GM18517 (cell line): ENCODE results near the gene NR1H4.
"Not testable (repeated sequence)": the region's sequence is repeated elsewhere in the genome, so short reads cannot be mapped to it uniquely, and the experiment has no call there.

Source experiments
- ATAC-seq: cut with Tn5 transposase; IDR thresholded peaks from one replicate; pipeline ENCODE4 v1.9.1; 2021; ENCODE audit warnings: mild to moderate bottlenecking, moderate library complexity; ENCODE audit not compliant: unreplicated experiment

The NR1H4 gene

DNA sequence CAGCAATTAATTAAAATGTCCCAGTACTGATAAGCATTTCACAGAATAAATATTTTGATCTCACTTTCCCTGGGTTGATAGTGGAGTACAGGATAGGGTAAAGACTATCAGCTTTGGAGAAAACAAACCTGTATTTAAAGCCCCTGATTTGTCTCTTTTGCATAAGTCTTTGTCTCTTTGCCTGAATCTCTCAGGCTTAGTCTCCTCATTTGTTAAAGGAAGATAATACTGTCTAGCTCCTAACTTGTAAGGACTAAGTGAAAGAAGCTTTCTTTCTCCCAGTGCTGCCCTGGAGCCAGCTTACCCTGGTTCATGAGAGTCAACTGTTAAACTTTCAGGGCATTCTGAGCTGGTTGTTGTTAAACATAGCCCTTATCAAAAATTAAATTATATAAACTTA lies 5.5 kb upstream of the NR1H4 start:
- no peak for ATAC-seq

DNA sequence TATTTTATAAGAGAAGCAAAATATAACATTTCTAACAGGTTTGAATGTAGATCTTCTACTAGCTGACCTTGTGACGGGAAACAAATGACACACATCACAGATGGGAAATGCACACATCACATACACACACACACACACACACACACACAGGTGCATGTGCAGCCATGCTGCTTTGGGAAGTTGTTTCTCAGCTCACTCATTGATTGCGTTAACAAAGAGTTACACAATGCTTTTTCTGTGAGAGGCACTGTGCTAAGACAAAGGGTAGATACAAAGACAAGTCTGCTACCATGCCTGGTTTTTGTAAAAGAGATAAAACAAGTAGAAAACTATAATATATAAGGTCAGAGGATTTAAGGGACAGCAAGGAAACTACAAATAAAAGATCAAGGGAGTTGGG lies 1.3 kb upstream of the NR1H4 start:
- ATAC-seq, result no peak

DNA sequence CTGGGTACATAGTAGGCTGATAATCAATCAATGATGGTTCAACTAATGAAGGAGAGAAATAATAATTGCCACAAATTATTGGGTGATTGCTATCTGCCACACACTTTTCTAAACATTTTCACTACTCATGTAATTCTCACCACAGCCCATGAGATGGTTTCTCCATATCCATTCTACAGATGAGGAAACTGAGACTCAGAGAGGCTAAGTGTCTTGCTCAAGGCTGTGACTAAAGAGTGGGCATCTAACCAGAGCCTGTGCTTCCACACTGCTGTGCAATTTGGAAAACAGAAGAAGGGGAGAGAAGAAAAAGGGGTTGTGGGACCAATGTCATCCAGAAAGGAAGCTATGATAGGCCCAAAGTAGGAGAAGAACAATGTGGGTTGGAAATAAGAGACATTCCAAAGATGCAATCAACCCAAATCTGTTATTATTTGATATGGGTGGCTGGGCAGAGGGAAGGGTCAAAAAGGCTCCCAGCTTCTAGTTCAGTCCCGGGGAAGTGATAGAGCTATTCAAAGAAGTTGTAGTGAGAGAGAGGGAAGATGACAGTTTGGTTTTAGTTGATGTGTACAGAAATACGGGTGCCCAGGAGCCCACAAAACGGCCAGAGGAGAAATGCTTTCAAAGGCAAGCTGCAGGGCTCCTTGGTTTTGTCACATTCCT lies 483 bp upstream of the NR1H4 start:
- ATAC-seq, result no peak

DNA sequence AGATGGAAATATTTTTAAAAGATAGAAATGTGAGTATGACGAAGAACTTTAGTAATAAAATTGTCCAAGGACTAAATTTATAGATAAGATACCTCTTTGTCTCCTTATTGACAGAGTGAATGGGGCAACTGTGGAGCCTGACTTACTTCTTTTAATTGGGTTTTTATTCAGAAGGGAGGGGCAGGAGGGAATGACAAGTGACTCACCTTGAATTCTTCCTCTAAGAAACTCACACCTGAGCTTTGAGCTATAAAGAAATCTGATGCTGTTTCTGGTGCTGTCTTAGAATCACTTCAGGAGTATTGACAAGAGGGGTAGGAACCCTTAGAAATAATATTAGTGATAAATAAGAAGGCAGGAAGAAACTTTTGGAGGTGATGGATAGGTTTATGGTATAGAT lies 951 bp downstream of the NR1H4 start:
- ATAC-seq, result no peak

DNA sequence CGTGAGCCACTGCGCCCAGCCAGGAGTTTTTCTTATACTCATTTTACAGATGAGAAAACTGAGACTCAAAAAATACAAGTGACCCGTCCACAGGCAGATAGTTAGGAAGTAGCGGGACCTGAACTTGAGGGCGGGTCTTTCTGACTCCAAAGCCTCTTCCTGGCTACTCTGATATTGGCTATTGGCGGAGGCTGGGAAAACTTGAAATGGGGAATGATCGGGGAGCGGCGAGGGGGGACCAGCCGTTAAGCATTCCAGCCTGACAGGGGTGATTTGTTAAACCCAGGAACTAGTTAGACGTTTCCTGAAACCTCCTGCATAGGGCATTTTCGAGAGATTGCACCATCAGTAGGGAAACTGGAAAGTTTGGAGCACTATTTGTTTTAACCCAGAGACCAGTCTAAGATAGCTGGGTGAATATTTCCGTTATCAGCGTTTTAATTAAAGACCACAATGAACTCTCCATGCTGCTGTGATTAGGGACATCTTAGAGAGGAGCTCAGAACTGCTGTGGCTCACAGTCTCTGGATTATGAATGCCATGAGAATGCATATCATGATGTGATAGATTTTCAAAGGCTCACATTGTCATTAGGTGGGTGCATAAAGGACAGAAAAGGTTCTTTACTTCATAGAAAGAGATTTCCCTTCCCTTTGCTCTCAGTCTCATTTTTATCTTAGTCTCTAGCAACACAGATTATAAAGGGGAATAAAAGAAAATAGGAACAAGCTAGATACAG lies 2.5 kb downstream of the NR1H4 start:
- ATAC-seq, result no peak

DNA sequence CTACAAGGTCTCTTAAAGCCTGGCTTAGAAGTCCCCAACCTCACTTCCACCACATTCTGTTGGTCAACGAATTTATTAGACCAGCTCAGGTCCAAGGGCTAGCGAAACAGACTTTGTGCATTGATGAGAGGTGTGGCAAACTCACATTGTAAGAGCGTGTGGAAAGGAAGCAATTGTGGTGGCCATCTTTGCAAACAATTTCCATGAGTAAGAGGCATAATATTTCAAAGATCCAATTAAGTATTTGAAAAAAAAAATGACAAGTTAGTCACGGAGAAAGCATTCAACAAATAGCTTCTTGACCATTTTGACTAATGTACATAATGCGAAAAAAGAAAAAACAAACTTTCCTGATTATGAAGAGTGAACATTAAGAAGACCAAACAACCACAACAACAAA lies 7.4 kb downstream of the NR1H4 start:
- ATAC-seq, result no peak

DNA sequence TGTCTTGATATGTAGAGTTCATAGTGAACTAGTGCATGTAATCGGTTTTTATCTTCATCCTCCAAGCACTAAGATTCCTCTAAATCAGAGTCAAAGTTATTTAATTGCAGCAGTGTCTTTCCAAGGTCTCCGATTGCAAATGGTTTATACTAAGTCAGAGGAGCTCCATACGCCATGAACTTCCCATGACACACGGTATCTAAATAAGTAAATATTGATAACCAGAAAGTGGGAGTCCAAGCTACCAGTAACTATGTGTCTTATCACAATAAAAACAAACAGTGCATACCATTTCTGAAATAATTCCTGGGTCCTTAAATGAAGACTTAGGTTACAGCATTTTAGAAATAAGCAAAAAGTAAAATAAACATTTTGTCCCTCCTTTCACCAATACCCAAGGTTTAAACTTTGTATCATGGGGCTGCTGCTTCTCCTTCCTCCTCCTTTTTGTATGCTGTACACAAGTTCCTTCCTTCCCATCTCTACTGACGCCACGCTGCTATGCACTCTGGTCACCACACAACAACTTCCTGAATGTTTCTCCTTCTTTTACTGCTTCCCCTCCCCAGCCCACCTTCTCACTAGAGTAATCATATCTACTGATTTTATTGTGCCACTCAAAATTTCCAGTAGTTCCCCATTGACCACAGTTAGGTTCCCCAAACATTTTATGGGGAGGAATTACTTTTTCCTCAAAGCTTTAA lies 10.7 kb downstream of the NR1H4 start:
- no peak for ATAC-seq

DNA sequence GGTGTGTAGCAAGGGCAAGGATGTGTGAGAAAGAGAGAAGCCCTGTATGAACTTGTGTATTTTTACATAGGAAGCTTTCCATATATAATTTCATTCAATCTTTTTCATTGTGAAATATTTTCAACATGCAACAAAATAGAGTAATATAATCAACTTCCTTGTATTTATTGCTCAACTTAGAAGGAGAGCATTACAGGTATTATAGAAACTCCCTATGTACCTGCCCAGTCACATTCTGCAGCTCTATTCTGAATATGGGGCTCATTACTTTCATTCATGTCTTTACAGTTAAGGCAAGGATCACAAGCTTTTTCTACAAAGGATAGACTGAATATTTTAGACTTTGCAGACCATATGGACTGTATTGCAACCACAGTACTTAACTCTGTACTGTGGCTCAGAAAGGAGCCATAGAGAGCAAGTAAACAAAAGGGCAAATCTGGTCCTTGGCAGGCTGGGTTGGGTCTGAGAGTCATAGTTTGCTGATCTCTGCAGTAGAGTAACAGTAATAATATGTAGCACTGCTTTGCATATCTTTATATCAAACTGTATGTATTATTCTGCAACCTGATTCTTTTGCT lies 11.3 kb downstream of the NR1H4 start:
- no peak for ATAC-seq

DNA sequence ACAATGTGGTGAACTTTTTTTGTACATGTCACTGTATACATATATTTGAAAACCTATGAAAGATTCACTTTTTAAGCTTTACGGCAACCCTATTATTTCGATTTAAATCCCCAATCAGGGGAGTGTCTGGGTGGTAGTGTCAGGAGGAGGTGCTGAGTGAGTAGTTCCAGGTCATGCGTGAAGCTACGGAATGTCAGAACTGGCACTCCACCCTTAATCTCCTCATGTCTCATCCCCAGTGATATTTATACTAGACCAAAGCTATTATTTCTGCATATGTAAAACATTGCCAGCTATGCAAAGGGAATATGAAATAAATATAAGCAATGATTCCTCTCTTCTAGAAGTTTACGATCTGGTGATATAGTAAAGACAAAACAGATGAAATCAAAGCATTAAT lies 12.3 kb downstream of the NR1H4 start:
- no peak for ATAC-seq

DNA sequence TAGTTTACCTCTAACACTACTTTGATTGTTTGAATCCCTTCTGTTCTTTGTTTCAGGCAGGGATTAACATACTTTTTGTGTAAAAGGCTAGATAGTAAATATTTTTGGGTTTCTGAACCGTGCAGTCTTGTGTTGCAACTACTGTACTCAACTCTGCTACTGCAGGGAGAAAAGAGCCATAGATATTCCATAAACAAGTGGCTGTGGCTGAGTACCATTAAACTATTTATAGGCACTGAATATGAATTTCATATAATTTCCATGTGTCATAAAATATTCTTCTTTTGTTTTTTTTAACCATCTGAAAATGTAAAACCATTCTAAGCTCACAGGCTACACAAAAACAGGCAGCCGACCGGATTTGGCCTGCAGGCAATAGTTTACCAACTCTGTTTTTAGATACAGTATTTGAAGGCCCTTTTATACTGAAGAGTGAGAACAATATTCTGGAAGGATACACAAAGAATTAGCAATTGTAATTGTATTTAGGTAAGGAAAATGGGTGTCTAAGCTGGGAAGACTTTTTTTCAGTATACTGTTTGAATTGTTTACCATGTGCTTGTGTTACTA lies 15.7 kb downstream of the NR1H4 start:
- ATAC-seq, result no peak

DNA sequence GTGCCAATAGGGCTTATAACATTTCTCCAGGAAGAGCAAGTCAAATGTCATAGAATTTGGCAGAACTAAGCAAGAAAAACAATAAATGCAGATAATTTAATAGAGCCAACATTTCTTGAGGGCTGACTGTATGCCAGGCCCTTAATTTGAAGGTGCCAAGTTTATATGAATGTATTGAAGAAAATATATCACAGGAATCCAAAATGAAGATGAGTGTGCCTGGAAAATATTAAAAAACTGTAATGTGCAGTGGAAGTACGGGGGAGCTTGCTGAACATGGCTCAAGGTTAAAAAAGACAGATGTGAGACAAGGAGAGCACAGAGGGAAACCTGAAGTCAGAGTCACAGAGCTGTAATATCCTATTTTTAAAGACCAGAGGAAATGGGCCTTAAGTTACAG lies 16.4 kb downstream of the NR1H4 start:
- no peak for ATAC-seq

DNA sequence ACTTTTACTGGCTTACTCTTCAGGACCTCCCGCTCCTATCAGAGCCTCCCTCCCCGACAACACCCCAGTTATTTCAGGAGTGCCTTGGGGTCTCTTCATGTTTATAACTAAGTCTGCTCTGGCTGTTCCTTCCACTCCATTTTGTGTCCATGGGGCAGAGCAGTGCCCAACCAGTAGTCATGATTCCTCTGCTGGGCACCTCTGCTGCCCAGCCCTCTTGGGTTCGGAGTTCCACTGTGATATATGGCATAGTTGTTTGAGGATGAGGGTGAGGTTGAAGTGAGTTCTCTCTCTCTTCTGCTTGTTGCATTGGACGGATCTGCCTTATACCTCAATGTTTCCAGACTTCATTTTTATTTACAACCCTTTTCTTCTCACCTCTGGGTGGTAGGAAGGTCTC lies 17.4 kb downstream of the NR1H4 start:
- ATAC-seq, result no peak

DNA sequence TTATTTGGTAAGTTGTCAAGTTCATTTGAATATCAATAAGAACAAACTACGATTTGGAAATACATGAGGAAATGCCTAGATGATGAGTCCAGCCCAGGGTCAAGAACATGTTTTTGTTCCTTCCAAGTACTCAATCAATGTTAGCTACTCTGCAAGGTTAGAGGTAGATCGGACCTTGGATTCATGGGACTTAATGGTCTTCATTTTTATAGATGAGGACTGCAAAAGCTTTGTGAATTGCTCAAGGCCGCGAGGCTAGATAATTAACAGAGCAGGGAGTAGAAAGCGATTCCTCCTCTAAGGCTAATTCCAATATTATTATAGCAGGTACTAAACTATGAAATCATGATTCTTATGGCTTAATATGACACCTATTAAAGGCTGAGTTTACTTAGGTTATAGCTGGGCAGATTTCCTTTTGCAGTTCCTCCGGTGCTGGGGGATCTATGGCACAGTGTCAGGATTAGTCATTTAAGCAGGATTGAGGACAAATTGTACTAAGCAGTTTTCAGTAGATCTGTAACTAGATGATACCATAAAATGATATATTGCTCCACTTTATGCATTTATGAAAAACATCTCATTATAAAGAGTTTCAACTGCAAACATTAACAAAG lies 19.8 kb downstream of the NR1H4 start:
- ATAC-seq, result no peak

DNA sequence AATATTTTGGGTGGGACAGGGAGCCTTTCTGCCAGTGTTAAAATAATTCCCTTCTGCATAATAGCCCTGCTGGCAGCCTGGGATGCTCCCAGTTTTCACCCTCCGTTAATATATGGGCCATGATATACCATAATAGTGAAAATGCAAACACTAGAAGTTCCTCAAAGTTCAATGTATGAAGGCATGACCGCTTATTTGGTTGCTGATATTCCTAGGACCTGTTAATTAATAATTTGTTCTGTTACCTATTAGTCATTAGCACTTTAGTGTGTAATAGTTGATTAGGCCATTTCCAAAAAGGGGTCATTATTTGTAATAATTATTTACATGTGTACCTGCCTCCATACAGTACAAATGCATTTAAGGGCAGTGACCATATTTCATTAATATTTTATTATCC lies 20.4 kb downstream of the NR1H4 start:
- no peak for ATAC-seq

DNA sequence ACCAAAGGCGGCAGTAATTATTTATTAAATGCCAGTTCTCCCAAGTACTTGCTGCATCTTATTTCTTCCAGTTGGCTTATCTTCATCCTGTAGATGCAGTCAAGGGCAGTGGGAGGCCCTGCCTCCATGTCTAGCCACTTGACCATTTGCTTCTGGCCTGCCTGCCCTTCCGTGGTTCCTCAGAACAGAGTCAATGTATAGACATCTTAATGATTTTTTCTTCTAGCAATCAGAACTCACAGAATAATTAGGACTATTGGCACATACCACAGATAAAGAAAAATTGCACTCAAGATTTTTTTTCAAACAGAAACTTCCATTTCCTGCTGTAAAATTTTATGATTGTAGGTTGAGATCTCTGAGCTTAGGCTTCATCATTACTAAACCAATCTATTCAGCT lies 20.9 kb downstream of the NR1H4 start:
- no peak for ATAC-seq

DNA sequence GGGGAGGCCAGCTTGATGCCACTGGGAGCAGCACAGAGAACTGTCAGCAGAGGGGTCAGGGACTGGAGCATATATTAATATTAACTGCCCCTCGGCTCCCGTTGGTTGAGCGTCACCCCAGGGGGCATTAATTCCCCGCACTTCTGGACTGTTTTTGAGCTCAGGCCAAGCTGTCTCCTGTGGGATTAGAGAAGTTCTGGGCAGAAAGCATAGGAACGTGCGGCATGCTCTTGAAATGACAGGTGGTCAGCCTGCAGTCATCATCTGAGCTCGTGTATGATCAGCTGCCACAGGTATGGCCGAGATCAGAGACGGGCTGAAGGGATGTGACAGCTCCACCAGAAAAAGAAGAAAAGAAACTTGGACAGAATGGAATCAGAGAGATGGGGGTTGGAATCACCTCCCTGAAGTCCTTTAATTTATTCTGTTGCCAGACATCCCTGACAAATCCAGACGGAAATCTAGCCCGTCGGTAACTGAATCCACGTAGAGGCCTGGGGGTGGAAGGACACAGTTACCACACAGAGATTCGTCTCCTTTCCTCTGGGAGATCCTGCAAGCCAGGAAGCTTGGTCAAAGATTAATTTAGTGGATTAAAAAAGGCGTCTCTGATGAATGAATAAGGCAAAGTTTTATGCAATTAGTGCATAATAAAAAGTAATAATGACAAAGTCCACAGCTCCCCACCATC lies 23.6 kb downstream of the NR1H4 start:
- ATAC-seq, result no peak

DNA sequence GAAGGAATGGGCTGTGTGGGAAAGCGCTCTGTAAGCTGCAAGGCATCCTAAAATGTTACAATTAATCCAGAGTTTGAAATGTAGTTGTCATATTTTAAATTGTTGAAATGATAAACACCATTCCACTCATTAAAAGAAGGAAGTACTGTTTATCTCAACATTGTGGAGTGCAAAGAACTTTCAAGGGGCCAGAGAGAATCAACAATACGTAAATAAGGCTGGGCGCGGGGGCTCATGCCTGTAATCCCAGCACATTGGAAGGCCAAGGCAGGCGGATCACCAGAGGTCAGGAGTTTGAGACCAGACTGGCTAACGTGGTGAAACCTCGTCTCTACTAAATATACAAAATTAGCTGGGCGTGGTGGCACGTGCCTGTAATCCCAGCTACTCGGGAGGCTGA lies 24.5 kb downstream of the NR1H4 start:
- no peak for ATAC-seq

DNA sequence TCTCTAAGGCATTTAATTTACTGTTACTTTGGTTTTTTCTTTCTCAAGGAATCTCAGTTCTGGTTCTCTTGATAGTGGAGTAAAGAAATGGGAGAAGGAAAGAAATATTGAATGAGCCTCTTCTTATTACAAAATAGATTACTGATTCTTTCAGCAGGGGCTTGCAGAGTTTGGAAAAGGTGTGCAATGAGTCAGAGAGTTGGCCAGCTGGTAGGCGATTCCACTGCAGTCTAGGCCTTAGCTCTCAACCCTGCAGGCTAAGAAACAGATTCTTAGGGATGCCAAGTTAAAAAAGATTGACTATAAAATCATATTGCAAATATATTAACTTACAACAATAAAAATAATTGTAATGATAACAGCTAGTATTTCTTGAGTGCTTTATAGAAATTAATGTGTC lies 25.8 kb downstream of the NR1H4 start:
- no peak for ATAC-seq

DNA sequence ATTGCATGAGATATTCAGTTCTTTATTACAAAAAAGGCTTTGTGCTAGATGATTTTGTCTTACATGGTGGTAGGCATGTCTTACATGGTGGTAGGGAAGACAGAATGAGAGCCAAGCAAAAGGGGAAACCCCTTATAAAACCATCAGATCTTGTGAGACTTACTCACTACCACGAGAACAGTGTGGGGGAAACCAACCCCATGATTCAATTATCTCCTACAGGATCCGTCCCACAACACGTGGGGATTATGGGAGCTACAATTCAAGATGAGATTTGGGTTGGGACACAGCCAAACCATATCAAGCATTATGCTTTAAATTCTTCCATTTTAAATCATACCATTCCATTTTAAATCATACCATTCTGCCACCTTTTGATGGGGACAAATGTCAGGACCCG lies 29.1 kb downstream of the NR1H4 start:
- ATAC-seq, result not testable (repeated sequence)

DNA sequence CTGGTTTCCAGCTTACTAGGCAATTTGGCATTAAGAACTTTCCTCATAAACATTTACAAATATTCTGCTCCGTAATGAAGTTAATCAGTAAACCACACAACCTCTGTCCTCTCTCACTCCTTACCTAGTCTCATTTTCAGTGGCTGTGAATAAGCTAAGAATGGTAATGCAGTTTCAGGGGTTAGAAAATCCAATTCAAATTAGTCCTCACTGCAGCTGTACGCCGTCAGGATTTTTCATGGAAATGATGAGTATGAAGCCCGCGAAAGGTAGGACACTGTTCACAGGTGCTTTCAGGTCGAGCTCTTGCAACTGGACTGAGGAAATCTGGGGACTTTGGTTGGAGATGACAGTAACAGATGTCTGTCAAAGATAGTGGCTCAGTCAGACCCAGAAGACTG lies 29.6 kb downstream of the NR1H4 start:
- ATAC-seq, result no peak

DNA sequence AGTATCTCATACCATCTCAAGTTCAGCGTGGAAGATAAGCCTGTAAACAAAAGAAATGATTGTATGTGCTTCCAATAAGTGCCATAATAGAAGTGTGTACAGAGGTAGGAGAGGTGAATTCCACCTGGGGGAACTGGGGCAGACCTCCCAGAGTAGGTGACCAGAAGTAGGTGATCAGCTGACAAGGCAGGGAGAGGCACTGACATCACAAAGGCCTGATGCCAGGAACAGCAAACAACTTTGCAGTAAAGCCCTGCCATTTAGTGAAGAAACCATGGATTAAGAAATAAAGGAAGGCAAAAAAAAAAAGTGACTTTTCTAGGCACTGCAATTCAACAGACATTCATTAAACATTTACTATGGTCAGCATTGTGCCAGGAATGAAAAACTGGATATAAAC lies 31.1 kb downstream of the NR1H4 start:
- no peak for ATAC-seq
